NCI-H187 treated with DMSO at 0.1 percent for 48 hours (cell line): ENCODE measurements around the gene SCN5A.
A peak's percentile ranks its signal among the peaks of the same experiment; 100 is the strongest.

Experiments
- DNase-seq: peaks from one replicate; lab custom pipeline; 2025; lab: John Stamatoyannopoulos, UW

Gene SCN5A

DNA sequence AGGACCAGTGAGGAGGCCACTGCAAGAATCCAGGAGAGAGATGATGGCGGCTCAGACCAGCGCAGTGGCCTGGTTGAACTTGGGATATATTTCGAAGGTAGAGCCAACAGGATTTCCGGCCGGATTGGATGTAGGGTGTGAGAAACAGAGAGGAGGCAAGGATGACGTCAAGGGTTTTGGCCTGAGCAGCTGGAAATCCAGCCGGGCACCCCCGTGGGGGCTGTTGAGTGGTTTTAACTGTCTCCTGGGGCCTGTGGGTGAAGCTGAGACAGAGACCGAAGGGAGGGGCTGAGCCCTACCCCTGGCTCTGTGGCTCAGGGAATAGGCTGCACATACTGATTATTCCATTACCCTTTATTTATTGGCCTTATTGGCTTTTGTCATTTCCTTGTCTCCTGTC lies 107.7 kb downstream of the SCN5A start:
- no peak for DNase-seq

DNA sequence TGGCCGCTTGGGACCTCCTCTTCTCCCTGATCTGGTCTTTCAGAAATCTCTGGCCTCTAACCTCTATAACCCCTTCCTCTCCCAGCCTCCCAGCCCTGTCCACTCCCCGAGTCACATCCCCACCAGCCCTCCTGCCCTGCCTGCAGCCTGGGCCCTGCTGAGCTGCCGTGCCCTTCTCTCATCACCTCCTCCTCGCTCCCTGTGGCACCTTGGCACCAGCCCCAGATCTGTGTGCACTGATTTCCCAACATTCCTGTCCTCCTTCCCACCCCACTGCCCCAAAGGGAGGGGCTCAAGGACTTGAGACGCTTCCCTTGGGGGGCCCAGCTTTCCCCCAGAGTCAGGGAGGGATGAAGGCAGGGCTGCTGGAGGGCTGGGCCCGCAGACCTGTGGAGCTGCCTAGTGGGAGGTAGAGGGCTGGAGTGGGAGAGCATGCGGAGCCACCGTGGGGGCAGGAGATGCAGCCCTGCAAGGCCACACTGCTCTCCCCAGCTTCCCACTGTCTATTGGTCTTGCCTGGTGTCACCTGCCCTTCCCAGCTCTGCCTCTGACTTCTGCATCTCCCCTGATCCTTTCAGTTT lies 110.6 kb downstream of the SCN5A start:
- DNase-seq = no peak

DNA sequence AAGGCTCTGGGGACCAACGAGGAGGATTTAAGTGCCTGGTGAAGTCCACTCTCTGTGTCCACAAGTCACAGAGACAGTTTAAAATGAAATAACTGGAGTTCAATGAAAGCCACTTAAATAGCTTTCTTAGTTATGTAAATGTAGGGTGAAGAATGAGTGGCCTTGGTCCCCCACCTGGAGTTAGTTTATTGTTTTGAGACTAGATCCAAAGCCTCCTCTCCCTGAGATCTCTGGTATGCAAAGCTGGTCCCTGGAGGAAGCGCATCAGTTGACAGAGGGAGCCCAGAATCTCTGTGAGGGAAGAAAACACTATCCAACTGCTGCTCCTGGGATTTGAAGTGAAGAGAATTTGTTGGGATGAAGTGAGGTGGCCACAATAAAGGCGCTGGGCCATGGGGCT lies 112.8 kb downstream of the SCN5A start:
- DNase-seq = no peak

DNA sequence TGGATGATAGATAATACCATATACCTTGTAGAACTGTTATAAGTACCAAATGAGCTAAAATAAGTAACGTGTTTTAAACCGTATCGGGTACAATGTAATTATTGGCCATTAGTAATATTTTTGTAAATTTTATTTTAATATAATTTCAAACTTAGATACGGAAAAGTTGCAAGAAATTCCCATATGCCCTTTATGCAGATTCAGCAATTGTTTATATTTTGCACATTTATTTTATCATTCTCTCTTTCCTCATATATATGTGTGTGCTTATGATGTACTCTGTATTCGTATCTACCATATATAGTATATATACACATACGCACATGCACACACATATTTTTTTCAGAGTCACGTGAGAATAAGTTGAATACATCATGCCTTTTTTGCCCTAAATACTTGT lies 114.9 kb downstream of the SCN5A start:
- DNase-seq = no peak

DNA sequence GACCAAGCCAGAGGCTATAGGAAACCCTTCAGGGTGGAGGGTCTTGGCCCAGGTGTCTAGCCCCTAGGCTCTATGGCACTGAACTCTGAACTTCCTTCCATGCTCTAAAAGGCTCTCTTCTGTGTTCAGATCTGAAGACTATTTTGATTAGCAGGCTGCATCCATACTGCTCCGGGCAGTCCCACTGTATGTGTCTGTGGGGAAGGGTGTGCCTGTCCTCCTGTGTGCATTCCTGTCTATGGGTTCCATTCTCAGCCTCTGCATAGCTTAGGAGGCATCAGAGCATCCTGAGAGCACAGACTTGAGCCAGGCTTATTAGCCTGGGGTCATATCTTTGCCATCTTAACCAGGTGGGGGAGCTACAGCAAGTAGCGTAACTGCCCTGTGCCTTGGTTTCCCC lies 115.3 kb downstream of the SCN5A start:
- DNase-seq = no peak

DNA sequence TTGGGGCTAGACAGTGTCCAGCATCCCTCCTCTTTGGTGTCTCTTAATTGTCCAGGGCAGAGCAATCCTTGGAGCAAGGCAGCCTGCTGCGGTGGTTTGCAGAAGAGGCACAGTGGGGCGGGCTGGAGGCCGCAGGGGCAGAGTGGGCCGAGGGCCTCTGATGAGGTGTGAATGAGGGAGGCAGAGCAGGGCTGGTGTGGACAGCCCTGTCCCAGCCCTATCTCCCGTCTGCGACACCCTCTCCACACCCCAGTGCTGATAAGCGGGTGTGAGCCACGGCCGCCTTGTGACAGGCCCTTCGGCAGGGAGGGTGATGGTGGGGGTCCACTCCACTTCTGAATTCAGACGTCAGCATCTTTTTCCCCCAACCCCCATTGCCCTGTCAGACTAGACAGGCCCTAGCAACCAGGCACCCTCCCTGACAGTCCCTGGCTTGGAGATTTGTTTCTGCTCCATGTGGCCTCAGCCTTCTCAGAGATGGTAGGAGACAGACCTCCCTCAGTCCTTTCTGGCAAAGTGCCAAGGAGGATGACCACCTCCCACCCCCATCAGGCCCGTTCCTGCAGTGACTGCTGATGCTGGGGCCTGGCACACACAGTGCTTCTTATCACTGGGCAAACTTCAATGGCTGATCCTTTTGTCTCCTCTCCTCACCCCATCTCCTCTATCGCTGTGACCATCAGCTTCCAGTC lies 116.1 kb downstream of the SCN5A start:
- DNase-seq = no peak

DNA sequence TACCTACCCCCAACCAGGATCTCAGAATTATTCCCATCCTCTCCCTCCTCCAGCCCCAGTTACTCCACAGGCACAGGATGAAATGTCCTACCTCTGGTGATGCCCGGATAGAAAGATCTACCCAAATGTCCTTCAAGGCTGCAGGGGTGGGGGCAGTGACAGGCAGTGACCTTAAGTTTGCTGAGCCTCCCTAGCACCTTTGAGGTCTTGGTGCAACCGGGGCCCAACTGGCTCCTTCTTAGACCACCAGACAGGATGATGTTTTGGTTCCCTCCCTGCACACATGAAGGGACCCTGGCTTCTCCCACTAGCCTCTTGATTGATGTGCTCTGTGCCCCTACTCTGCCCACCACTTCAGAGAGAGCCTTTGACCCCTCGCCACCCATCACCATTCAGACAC lies 117.0 kb downstream of the SCN5A start:
- DNase-seq = no peak

DNA sequence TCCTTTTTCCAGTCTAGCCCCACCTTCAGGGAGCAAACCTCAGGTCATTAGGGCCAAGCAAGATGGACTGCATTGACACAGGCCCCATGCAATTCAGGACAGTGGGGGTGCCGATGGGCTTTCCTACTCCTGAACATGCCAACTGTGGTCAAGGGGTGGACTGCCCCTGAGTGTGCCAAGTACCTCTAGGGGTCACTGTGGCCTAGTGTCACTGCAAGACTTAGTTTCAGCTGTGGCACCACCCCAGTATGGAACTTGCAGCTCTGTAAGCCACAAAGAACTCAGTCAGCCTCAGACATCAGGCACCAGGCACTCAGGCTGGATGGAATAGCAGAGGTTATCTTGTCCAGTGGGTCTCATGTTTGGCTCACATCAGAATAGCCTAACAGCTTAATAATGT lies 121.0 kb downstream of the SCN5A start:
- DNase-seq = no peak

DNA sequence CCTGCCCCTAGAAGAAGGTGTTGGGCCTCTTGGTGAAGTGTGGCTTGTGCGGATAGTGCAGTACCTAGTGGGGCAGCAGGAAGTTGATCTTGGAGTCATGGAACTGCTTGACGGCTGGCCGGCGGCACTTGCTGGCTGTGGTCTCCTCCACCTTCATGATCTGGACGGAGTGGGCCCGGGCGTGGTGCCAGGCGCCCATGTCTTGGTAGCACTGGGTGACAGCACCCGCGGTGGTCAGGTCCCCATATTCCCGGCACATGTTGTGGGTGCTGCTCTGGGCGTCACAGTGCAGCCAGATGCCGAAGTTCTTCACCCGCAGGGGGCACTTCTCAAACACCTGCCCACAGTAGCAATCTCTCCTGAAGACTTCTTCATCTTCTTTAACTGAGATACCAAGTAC lies 122.7 kb downstream of the SCN5A start:
- no peak for DNase-seq

DNA sequence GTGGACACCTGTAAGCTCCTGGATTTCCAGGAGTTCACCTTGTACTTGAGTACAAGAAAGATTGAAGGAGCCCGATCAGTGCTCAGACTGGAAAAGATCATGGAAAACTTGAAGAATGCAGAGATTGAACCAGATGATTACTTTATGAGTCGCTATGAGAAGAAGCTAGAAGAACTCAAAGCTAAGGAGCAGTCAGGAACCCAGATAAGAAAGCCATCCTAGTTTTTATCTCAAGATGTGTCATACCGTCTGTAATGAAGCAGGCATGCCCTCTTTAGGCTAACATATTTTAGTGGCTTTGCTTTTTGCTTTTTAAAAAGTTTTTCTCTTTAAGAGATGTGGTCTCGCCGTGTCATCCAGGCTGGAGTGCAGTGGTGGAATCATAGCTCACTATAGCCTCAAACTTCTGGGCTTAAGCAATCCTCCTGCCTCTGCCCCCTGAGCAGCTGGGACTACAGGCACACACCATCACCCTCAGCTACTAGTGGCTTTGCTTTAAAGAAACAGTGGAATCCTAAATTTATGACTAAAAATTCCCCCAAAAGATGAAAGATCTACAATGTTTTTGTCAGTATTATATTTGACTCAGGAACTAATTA lies 125.2 kb downstream of the SCN5A start:
- DNase-seq = no peak

DNA sequence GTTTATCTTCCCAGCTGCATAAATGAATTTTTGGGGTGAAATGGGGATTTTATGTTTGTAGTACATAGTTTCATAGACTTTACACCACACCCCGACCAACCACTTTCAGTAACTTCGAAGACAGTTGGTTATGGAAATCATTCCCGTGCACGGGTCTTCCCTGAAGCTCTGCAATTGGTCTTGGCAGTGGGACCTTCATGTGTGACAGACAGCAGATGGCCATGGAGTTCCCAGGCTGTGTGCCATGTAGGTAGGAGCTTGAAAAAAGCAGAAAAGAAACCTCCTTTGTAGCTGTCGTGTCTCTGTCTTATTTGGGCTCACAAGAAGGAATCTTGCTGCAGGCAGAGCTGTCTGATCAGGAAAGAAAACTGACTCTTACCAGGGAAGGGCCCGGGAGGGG lies 127.5 kb downstream of the SCN5A start:
- DNase-seq = no peak

DNA sequence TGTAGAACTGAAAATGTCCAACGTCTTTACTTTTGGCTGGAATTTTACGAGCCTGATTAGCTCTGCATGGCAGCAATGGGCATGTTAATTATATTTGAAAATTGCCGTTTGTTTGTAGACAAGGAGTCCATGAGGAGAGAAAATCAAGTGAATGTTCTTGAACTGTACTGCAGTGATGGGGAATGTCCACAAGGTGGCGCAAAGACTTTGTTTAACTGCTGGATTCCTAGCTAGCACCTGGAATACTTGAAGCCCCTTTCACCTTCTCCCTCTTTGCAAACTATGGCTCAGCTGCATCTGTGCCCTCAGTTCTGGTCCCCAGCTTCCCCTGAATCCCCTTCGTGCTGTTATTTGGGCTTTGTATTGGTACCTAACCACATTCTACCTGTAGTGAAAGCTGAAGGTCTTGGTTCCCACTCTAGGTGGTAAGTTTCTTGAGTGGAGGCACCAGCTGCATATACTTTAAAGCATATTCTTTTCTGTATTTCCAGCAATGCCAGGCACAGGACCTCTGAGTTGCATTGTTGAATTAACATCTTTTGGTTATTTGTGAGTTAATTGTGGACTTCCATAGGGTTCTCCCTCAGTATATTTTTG lies 128.0 kb downstream of the SCN5A start:
- DNase-seq = peak; percentile 18

DNA sequence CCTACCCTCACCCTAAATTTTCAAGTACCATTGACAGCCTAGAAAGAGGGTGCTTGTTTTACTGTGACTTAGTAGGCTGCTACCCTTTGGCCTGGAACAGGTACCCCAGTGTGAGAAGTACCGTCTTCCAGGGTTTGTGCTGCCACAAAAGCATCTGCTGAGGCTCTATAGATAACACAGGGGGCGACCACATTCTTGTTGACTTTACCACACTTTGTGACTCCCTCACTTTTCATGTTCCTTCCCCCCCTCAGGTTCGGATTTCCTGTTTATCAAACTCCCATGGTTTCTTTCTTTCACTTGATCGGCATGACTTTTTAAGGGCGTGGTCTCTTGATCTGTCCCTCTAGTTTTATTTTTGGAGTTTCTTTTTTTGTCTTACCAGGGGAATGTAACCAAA lies 129.8 kb downstream of the SCN5A start:
- DNase-seq = no peak

DNA sequence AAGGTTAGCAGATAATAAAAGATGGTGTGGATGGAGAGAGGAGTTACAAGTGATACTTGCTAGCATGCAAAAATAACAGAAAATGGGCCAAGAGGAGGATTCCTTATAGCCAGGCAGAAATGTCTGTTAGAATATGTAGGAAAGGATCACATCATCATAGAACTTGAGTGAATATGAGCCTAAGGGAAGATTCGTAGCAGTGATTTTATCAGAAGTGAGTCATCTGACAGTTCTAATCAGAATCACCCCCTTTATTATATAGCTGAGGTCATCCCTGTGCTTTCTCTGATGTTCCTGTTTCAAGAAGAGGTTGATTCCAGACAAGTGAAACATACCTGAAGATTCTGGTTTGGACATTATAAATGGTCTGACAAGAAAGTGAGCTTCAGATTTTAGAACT lies 130.5 kb downstream of the SCN5A start:
- DNase-seq = no peak

DNA sequence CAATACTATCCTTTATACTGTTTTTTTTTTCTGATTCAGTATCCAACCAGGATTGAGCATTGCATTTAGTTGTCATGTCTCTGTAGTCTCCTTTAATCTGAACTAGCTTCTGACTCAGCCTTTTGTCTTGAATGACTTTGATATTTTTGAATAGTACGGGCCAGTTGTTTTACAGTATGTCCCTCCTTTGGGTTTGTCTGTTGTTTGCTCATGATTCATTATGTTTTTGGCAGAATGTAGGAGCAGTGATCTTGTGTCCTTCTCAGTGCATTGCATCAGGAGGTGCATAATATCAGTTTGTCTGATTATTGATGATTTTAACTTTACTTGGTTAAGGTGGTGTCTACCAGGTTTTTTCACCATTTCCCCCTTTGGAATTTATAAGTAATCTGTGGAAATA lies 132.8 kb downstream of the SCN5A start:
- DNase-seq = no peak

DNA sequence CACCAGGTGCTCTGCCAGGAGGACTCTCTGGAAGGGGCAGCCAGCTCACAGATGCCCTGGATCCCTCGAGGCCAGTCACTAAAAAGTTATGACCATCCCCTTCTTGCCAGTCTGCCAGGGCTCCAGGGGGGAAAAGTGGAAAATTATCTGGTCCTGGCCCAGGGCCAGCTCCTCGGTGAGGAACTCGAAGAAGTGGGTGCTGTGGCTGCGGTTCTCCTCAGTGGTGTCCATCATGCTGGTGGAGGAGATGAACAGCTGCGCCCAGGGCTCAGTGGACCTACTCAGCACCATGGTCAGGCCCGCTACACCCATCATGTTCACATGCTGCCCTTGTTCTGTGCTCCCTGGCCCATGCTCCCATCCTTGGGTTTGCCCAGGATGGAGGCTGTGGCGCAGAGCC lies 134.1 kb downstream of the SCN5A start:
- no peak for DNase-seq

DNA sequence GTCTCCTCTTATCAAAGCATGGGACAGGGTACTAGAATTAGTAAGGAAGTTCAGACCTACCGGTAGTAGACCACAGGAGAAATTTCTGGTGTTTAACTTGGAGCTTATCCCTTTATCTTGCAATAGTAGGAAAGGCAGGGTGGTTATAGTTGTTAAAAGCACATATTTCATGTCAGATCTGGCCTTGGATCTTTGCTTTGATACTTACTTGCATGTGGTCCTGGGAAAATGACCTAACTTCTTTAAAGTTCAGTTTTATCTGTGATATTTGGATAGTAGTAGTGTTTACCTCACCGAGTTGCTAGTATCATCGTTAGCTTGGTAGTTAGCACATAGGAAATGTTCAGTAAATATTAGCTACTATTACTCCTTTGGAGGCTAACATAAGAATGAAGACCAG lies 137.9 kb downstream of the SCN5A start:
- no peak for DNase-seq

DNA sequence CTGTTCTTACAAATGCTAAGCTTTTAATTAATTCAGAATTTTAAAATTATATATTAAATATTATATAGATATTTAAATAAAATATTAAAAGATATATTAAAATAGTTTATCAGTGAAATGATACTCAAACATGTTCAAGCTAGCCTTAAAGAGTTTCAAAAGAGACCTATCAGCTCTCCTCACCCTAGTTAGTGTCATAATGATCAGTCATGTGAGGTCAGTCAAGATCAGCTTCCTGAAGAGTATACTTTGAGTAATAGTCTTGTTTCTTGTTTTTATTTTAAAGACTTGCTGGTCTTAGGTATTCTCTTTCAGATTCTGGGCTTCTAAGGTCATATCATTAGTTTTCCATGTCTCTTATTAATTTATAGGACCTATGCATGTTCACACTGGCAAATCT lies 138.9 kb downstream of the SCN5A start:
- DNase-seq = no peak

DNA sequence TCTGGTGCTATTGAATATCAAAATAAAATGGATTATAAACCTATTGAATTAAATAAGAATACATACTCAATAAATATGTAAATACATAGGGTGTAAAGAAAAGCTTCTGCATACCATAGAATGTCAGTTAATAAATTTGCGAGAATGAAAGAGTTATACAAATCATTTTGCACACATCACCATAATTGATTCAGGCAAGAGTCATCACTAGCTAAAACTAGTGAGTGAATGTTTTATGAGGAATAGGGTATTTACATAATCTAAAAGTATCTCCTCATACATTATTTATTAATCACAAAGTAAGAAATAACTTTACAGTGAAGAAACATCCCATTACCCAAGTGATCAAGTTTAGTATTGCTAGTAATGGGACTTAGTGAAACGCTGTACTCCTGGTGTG lies 139.8 kb downstream of the SCN5A start:
- DNase-seq = no peak

DNA sequence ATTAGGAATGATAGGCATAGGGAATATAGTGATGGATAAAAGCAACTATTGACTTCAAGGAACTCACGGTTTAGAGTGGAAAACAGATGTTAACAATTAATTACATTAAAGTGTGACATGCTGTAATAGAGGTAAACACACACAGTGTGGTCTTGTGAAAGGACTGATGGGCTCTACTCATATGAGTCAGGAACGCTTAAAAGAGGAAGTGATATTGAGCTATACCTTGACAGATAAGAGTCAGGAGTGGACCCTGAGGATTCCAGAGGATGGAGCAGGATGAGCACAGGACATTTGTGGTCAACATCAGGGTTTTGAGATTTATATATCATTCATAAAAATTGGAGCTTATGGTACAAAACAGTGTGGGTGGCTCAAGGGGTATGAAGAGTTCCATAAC lies 142.4 kb downstream of the SCN5A start:
- DNase-seq = no peak

DNA sequence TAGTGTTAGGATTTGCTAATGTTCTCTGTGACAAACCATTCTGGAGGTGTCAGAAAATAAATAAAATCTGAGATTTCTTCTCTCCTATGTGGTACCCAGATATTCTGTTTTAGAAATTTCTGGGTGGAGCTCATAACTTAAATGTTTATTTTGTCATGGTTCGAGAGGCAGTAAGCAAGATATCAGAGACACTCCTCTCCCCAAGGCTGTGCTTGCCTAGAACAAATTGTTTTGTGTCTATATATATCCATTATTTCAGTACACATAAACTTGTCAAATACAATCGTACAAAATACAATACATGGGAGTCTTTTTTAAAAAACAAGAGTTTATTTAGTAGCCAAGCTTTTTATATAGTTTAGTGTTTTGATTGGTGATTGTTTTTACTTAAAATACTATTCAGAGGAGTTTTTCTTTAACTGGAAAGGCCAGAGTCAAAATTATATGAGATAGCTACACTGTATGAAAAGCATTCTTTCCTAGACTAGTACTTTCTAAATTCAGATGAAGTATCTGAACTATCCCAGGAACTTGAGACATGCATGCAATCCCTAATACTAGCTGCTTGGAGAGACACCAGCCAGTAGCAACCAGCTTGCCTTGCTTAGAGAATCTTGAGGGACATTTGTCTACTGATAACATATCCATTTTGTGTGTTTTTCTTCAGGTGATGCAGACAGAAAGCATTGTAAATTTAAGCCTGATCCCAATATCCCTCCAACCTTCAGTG lies 148.6 kb downstream of the SCN5A start:
- DNase-seq = no peak
